NCI-H1048 (cell line): ENCODE measurements around the gene UAP1.

ENCODE experiments used
- DNase-seq: peaks from one replicate; lab custom pipeline; 2025; lab: John Stamatoyannopoulos, UW

Gene UAP1

DNA sequence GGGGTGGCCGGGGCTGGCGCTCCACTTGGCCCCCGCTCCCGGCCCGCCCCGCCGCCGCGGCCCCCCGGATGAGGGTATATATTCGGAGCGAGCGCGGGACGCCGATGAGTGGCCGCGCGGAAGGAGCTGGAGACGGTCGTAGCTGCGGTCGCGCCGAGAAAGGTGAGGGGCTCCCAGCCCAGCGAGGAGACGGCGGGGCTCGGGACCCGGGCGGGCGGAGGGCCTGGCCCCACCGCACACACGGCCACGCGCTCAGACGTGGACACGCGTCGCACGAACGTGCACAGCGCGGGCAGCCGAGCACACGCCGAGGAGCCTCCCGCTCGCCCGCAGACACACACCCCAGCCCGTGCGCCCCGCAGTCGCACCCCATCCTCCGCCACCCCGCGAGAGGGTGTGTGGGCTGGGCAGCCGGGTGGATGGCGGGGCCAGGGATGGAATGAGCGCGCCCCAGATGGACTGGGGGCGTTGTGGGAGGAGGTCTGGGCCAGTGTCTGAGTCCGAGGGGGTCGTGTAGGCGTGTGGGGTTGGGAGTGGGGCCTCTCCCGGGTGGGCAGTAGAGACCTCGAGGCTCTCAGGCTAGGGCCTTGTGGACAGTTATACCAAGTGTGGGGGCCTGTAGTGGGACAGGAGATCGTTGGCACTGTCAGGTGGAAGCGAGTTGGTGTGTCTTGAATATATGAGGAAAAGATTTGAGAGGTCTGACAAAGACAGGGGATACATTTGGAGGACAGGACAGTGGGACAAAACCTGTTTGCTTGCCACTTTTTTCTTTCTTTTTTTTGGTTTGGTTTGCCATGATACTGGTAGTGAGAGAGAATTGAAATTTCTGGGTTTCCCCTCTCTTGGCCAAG, at the start of gene UAP1:
Gene UAP1, plus strand, starts transcription at position 107 of the 854 bp plus-strand sequence. CDS start 4,347 bp downstream, outside the sequence.
- no peak for DNase-seq

DNA sequence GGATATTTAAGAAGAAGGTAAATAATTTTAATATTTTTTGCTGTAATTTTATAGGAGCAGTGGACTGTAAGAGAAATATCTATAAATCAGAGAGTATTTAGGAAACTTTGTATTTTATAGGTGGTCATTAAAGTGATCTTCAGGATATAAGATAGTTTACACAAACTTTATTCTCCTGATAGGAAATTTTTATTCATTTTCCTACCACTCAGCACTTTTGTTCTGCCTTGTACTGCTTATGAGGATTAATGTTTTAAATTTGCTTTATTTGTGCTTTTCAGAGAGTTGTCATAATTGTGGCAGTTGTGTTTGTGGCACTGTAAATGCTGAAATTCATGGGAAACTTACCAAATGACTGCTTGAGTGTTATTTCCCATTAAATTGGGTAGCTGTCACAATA, 34.2 kb upstream of the UAP1 start:
- no peak for DNase-seq

DNA sequence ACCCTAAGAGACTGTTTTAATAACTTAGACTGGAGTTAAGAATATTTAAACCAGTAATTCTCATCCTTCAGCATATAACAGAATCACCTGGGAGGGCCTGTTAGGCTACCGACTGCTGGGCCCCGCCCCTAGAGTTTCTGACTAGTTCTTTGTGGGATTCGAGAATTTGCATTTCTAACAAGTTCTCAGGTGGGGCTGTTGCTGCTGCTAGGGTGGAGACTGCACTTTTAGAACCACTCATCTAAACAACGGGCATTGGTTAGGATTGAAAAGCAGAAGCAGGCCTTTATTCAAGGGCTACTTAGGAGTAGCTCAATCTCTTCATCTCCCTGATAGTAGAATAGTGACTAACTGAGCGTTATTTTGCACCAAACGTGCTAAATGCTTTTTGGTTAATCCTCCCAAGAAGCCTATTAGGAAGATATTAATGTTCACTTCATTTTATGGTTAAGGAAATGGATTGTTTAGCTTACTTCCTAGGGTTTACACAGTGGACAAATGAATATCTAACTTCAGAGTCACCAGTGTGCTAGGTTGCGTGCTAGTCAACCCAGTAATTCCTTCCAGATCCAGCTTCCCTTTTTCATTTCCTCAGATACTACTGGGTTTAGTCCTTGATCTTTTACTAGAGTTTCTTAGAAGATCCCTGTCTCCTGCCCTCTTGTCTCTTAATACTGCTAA, 31.1 kb upstream of the UAP1 start:
- DNase-seq = peak; percentile 70

DNA sequence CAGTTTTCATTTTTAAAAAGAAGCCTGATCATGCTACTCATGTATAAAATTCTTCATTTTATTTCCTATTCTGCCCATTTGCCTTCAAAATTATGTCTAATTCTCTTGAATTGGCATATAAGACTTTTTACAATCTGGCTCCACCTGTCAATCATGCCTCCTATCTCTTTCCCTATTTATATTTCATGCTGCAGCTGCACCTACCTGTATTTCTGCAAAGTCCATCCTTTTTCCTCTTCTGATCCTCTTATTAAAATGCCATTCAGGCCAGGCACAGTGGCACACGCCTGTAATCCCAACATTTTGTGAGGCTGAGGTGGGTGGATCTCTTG, 30.6 kb upstream of the UAP1 start:
- no peak for DNase-seq

DNA sequence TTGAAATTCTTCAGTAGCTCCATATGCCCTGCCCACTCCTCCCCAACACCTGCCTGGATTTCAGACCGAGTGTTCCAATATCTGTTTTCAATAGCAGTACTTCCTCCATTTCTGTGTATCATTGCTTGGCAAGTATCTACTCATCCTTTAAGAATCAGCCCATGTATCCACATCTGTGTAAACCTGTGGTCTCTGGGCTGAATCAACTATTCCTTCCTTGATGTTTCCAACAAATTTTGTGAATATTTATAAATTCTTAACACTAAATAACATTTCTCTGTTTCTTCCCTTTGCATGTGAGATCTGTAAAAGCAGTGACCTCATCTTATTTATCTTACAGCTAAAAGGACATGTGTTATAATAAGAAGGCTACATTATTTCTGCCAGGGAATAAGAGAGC, 26.0 kb upstream of the UAP1 start:
- no peak for DNase-seq

DNA sequence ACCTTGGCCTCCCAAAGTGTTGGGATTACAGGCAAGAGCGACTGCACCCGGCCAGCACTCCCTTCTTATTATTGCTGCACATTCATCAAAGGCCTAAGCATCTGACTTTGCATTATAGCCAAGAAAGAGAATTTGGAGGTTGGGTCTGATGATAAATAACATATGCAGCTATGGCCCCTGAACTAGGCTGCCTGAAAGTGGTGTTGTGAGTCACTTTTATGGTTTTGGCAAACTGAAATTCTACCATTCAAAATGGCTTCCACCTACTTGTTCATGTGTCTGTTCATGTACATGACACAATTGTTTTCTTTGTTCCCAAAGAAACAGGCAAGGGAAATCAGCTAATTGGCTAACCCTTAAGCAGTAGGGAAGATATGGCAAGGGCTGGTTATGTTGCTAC, 25.0 kb upstream of the UAP1 start:
- DNase-seq = no peak

DNA sequence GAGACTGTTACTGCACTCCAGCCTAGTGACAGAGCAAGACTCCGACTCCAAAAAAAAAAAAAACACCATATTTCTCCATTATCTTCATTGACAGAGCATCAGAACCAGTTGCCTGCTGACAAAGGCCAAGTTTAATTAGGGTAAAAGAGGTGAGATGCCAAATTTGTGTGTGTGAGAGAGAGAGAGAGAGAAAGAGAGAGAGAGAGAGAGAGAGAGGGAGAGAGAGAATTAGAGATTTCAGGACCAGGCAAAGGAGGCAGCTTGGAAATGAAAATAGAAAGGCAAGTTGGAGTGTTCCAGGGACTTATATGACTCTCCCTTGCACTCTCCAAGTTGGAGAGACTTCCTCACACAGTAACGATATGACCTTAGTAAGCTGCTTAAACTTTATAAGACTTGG, 24.3 kb upstream of the UAP1 start:
- no peak for DNase-seq

DNA sequence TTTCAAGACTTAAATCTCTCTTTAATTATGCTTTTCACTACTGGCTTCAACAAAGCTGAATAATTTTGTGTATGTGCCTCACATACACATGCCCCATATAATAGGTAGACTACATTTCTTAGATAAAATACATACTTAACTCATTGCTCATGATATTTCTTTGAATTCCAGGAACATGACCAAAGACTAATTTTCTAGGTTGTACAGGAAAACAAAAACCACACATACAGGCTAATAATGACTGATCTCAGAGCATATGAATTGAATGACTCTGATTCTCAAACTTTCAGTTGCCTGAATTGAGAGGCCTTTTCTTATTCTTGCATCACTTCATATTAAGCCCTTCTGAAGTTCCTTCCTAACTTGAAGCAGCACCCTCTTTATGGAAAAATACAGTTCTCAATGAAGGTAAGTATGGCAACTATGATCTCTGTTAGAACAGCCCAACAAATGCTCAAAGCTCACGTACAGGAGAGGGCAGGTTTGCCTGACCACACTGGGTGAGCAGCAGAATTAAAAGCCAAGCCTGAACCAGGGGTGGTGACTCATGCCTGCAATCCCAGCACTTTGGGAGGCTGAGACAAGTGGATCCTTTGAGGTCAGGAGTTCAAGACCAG, 22.6 kb upstream of the UAP1 start:
- DNase-seq = no peak

DNA sequence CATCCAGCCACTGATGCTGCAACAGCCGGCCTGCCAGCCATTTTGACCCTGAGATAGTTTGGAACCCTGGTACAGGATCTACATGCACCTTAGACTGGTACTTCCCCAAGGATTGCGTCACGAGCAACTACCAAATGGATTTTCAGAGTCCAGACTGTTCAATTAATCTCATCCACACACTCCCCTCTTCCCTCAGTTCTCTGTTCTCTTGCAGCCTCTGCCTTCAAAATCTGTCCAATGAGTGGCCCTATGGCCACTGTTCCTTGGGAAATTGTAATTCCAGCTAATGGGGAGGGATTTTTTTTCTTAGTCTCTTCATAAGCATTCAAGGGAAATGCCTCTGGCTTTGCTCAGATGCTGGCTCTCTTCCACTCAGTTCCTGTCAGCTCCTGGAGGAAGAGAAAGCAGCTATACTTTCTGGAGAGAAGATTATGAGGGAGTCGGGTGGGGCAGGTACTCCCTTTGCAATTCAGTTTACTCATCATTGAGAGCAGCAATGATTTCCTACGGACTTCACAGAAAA, 19.8 kb upstream of the UAP1 start:
- DNase-seq = no peak

DNA sequence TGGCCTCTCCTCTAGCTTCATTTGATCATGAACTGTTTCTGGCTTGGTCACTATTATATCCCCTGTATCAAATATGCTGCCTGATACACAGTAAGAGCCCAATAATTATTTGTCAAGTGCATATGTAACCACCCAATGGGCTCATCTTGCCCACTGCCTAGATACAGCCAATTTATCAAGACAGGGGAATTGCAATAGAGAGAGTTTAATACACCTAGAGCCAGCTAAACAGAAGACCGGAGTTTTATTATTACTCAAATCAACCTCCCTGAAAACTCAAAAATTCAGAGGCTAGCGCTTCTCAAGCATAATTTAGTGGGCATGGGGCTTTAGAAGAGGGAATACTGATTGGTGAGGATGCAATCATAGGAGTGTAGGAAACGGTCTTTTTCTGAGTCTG, 18.3 kb upstream of the UAP1 start:
- no peak for DNase-seq

DNA sequence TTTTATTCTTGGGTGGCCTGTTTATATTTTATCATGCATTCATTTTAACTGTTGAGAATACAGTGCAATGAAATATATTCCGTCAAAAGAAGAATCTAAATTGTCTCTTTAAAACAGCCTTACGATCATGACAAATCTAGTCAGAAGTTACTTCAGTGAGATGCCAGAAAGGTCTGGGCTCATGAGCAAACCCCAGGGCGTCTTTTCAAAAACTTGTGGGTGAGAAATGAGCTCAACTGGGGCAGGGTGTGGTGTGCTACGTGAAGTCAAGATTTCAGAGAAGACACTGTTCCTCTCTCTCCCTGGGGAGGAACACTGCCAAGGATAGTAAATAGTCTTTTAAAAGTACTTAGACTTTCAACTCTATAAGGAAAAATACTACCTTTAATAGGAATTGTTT, 13.4 kb upstream of the UAP1 start:
- no peak for DNase-seq

DNA sequence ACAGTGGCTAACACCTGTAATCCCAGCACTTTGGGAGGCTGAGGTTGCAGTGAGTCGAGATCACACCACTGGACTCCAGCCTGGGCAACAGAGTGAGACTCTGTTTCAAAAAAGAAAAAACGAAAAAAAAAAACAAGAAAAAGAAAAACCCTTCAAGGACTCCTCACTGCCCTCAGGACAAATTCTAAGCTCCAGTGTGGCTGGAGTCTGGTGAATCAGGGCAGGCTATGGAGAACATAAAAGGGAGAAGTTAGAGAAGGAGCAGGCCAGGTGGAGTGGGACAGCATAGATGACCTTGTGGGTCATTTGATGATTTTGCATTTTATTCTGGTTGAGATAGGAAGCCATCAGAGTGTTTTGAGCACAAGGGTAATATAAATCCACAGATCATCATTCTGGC, 12.5 kb upstream of the UAP1 start:
- no peak for DNase-seq

DNA sequence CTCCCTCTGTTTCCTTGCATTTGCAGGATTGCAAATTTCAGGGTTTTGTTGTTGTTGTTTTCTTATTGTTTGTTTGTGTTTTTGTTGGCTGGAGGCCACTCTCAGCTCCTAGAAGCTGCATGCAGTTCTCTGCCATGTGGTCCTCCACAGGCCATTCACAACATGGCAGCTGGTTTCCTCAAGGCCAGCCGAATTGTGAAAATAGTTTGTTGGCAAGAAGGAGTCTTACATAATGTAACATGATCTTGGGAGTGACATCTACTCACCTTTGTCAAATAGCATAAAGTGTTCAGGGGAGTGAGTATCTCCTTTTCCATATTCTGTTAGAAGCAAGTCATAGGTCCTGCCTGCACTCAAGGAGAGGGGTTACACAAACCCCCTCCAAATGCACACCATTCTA, 10.6 kb upstream of the UAP1 start:
- DNase-seq = no peak

DNA sequence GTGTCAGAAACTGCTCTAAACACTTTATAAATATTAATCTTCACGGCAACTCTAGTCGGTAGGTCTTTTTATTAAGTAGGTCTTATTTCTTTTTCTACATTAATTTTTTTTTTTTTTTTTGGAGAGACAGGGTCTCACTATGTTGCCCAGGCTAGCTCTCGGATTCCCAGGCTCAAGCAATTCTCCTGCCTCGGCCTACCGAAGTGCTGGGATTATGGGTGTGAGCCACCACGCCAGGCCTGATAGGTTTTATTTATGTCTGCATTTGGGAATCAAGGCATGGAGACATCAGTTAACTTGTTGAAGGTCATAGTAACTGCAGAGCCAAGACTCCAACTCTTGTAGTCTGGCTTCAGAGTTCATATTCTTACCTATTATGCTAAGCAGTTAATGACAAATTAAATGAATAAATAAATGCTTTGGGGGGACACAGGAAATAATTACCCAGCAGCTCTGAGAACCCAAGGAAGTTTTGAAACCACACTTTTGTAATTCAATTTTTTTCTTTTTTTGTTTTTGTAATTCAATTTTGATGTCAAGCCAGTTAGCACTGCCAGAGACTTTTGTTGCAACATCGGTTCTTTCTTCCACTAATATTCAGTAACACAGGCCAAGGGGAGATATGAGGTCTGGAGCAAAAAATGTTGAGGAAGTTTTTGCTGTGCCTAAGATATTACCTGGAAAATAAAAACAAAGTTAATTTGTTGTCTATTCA, 9.4 kb upstream of the UAP1 start:
- no peak for DNase-seq

DNA sequence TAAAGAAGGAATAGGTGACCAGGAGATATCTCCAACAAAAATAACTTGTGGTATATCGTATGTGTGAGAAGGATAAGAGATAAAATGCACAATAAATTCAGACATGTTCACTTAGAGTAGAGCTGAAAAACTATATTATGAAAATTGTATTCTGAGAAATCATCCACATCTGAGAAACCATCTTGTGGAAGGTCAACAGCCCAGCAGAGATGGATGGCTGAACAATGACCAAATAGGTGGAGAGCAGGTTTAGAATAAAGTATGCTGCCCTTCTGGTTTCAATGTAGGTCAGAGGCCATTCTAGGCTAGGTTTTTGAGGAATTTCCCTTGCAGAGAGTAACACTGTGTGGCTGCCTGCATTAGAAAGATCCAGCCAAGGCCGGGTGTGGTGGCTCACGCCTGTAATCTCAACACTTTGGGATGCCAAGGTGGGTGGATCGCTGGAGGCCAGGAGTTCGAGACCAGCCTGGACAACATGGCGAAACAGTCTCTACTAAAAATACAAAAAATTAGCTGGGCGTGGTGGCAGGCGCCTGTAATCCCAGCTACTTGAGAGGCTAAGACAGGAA, 8.8 kb upstream of the UAP1 start:
- DNase-seq = no peak

DNA sequence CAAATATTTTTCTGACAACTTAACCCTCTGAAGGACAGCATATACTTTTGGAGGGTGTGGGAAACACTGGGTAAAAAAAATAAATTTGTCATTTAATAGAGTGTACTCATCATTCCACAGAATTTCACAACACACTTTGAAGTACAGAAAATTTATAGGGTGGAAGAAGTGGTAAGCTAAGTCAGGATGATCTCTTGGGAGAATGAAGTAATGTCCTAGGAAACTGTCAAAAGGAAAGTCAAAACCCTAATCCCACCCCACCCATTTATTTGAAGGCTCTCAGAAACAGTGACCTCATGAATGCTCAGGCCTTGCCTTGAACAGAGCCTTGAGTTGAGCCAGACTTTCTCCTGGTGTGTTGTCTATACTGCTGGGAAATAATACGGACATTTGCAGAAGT, 7.3 kb upstream of the UAP1 start:
- no peak for DNase-seq

DNA sequence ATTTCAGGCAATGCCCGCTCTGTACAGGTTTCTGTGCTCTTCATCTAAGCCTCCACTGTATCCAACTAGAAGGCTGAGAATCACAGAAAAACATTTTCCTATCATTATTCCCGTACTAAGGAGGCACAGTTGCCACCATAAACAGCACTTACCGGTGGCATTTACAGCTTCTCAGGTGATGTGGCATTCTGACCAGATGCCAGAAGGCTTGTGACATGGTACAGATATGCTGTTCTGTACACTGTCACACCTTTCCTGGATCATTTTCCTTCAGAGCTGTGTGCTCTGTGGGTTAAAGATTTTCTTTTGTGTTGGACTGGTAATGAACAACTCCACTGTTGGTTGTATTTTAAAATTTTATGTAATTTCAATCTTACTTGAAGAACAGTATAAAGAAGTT, 4.0 kb upstream of the UAP1 start:
- DNase-seq = no peak

DNA sequence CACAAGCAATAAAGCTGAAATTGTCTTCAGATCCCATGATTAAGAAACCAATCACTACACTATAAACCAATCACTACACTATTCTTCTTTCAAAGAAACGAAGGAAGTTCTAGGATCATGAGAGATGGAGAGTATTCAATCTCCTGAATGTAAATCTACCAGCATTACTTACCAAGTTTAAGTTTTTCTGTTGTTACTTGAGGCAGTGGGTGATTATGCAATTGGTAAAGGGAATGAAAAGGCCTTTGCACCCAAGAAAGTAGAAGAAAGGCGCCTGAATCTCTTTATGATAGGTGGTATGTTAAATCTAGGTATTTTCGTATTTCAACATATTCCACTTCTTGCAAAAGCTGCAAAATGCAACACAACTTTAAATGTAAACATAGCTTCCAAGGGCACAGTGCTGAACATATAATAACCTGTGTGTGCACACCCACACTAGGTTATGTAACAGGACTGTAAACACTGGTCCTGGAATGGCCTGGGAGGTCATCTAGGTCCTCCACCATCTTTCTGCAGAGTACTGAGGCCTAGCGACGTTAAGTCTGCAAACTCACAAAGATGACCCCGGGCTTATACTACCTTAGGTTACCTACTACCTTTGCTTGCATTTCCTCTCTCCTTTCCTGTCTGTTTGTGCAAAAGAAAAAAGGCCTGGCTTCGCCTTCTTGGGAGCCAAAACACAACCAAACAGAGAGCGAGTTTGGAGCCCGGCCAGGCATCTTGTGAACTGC, 1.1 kb upstream of the UAP1 start:
- DNase-seq = no peak

DNA sequence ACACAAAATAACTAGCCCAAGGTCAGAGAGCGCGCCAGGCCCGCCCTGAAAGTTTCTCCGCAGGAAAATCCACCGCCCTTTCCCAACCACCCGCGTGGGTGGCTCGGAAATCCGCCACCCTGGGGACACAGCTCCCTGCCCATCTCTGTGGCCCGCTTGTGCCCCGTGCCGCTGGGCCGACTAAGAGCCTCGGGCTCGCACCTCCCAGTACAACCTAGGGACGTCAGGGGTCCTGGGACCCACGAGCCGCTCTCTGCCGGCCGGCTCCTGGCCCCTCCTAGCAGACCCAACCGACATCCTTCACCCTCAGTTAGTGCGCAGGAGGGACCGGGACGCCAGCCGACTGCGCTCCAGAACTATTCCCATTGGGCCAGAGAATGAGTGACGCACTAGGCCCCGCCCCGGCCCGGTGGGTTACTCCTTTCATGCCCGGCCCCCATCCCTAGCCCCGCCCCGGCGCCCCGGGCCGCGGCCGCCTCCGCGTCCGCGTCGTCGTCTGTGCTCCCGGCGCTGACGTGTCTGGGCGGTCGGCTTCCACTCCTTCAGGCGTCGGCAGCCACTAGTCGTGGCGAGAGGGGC, 396 bp upstream of the UAP1 start:
- peak; percentile 97 for DNase-seq

DNA sequence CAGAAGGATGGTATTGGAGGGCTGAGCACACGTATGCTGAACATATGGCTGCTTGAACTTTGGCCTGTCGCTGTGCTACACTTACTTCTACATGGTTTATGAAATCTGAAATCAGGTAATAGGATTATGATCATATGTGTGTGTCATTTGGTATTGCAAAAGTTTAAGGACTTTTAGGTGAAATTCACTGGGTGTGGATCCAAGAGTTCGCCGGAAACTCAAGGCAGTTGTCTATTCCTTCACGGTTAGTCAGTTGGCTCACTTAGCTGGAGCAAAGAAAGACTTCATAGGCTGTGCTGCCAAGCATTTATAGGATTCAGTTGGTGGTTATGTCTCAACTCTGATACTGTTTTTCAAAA, 927 bp downstream of the UAP1 start:
- DNase-seq = no peak

DNA sequence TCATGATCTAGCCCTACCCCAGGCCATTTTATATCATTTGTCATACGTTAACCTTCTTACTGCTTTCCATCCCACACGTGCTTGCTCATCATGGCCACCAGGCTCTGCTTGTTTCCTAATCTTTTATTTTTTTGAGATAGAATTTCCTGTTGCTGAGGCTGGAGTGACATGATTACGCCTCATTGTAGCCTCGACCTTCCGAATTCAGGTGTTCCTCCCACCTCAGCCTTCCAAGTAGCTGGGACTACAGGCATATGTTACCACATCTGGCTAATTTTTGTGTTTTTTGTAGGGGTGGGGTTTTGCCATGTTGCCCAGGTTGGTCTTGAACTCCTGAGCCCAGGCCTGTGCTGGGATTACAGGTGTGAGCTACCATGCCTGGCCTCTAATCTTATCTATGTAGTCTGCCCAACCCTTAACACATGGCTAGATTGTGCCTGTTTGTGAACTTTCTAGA, 3.3 kb downstream of the UAP1 start:
- DNase-seq = no peak
